ENCODE measurements around the gene LDAH.
"Not testable (repeated sequence)": the region's sequence is repeated elsewhere in the genome, so short reads cannot be mapped to it uniquely, and the experiment has no call there.

The LDAH gene

DNA sequence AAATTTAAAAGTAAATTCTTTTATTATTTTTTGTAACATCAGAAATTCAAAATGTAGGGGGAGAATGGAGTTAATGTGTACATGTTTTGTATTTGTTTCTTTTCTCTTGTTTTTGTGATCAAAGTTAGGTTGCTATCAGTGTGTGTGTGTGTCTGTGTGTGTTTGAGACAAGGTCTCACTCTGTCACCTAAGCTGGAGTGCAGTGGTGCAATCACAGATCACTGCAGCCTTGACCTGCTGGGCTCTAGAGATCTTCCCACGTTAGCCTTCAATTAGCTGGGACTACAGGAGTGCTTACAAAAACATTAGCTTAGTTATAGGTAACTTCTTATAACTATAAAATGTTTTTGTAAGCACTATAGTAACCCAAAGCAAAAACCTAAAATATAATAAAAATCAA lies 105.3 kb downstream of the LDAH start:
- no peak for DNase-seq

DNA sequence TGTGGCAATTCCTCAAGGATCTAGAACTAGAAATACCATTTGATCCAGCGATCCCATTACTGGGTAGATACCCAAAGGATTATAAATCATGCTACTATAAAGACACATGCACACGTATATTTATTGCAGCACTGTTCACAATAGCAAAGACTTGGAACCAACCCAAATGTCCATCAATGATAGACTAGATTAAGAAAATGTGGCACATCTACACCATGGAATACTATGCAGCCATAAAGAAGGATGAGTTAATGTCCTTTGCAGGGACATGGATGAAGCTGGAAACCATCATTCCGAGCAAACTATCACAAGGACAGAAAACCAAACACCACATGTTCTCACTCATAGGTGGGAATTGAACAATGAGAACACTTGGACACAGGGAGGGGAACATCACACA lies 106.7 kb downstream of the LDAH start:
- not testable (repeated sequence) for DNase-seq

DNA sequence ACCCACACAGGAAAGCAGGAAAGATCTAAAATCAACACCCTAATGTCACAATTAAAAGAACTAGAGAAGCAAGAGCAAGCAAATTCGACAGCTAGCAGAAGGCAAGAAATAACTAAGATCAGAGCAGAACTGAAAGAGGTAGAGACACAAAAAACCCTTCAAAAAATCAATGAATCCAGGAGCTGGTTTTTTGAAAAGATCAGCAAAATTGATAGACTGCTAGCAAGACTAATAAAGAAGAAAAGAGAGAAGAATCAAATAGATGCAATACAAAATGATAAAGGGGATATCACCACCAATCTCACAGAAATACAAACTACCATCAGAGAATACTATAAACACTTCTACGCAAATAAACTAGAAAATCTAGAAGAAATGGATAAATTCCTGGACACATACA lies 108.5 kb downstream of the LDAH start:
- not testable (repeated sequence) for DNase-seq

DNA sequence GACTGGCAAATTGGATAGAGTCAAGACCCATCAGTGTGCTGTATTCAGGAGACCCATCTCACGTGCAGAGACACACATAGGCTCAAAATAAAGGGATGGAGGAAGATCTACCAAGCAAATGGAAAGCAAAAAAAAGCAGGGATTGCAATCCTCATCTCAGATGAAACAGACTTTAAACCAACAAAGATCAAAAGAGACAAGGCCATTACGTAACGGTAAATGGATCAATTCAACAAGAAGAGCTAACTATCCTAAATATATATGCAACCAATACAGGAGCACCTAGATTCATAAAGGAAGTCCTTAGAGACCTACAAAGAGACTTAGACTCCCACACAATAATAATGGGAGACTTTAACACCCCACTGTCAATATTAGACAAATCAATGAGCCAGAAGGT lies 109.3 kb downstream of the LDAH start:
- not testable (repeated sequence) for DNase-seq

DNA sequence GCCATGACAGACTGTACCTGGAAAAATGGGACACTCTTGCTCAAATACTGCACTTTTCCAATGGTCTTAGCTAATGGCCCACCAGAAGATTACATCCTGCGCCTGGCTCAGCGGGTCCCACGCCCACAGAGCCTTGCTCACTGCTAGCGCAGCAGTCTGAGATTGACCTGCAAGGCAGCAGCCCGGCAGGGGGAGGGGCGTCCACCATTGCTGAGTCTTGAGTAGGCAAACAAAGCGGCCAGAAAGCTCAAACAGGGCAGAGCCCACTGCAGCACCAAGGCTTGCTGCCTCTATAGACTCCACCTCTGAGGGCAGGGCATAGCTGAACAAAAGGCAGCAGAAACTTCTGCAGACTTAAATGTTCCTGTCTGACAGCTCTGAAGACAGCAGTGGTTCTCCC lies 111.3 kb downstream of the LDAH start:
- not testable (repeated sequence) for DNase-seq

DNA sequence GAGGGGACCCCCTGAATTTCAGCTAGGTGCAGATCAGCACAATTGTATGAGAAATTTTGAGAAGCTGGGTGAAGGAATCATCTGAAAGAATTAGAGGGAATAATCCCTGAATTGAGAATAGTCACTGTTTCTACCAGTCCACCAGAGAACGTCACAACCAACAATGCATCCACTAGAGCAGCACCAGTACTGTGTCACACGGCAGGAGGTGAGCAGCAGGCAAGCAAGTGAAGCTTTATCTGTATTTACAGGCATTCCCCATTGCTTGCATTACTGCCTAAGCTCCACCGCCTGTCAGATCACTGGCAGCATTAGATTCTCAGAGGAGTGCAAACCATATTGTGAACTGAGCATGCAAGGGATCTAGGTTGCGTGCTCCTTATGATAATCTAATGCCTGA lies 115.3 kb downstream of the LDAH start:
- no peak for DNase-seq

DNA sequence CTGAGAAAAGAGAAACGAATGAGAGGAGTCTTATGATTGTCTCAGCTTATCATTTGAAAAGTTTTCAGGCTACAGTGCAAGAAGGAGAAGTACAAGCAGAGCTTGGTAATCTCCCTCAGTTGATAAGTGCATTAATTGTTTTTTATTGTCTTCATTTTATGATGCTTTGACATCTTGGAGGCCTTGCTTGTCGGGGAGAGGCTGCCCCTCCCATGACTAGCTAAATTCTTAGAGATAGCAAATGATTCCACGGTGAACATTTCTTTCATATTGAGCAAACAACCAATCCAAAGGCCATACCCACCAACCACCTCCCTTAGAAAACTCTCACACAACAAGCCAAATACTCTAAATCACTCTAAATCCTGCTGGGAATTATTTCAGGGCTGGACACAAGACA lies 116.1 kb downstream of the LDAH start:
- DNase-seq = no peak

DNA sequence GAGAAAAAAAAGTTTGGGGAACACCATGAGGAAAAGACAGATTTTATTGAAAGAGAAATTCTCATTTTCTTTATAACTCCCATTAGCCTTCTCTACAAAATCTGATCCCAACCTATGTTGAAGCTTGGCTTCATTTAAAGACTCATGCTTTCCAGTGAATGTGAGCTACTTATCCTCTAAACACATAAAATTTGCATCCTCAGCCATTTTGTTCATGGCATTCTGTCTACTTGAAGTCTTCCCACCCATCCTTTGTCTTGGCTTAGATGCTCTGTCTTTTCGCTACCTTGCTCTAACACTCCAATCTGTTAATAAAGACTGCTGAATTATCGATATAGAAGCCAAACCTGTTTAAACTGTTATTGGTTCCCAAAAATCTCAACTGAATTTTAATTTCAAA lies 116.7 kb downstream of the LDAH start:
- no peak for DNase-seq

DNA sequence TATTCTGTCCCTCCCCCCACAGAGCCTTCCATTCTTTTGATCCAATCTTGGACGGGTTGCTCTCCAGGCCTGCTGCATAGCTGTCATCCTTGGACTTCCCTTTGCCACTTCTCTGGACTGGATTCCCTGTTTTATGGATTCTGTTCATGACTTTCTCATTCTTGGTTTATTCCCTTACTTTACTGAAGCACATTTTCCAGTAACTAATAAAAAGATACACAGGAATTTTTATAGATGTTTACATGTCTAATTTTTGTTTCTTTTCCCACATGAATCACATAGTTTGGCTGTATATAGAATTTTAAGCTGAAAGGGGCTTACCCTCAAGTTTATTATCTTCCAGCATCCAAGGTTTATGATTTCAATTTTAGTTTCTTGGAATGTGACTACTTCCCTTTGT lies 118.0 kb downstream of the LDAH start:
- DNase-seq = no peak

DNA sequence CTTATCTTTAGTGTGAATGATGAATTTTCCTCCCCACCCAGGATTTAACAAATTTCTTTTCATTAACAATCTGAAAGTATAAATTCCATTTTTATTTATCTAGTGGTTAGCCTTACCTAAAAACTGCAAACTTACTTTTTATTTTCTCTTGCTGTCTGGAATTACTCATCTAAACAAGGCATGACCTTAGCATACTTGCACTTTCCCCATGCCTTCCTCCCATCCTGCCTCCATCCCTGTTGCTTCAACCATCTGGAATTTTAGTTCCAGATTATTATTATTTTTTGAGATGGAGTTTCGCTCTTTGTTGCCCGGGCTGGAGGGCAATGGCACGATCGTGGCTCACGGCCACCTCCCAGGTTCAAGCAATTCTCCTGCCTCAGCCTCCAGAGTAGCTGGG lies 120.3 kb downstream of the LDAH start:
- DNase-seq = no peak

DNA sequence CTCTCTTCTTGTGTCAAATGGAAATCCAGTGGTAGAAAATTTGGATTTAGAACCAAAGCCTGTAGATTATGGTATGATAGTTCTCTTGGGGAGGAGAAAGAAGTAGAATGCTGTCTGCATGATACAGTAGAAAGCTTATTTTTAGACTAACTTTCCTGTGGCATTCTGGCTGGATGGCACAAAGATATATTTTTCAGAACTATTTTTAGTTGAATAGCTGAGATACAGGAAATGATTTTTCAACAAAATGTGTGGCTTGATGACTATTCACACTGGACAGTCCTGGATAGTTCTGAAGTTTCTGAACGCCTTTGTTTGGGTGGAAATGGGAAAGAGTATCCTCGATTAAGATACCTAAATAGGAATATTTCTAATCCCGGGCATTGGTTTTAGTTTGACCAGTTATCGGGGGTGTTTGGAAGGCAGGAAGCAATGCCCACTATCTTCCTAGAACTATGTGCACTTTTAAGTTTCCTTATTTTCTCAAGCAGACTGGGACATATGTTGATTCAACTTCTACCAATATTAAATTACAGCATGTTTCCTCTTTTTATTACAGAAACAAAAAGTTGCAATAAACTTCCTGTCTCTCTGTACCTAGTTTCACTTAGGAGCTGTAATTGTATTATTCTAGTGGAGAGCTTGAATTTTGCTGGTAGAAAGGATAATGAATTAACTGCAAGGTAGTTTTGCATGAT lies 123.8 kb downstream of the LDAH start:
- DNase-seq = peak; percentile 27 to 68 (median 51)

DNA sequence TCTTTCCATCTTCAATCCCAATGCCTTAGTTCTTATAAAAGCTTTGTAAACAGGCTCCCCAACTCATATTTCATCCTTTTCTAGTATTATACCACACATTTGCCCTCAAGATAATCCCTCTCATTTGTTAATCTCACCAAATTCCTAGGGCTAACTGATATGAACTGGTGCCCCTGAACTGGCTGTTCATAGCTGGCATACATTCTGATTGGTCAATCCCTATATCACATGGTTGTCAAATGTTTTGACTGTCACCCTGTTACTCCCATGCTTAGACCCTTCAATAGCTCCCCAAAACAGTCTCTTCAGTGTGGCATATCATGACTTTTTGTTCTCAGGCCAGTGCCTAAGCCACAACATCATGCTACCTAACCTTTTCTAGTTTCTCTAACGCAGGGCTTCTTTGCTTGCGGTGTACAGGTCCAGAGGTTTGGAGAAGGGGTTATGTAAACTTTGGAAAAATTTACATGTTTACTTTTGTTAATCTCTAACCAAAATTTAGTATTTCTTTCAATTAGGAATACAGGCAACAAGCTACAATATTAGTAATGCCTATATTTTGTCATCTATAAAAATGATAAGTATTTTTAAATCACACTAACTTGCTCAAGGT lies 125.5 kb downstream of the LDAH start:
- no peak for DNase-seq

DNA sequence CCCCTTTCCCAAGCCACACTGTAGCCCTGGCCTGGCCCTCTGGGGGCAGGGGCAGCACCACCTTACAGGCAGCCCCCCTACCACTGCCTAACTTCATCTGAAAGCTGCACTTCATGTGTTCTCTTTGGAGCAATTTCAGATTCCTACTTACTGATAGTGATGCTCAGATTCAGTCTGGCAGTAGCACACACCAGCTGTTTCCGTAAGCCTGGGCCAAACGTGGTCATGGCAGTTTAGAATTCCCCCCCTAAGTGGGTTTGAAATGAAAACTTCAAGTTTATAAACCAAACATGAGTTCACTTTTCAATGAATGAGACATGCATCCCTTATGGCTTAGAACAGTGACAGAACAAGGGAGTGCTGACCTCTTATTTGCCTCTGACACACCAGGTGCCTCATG lies 126.5 kb downstream of the LDAH start:
- DNase-seq = no peak

DNA sequence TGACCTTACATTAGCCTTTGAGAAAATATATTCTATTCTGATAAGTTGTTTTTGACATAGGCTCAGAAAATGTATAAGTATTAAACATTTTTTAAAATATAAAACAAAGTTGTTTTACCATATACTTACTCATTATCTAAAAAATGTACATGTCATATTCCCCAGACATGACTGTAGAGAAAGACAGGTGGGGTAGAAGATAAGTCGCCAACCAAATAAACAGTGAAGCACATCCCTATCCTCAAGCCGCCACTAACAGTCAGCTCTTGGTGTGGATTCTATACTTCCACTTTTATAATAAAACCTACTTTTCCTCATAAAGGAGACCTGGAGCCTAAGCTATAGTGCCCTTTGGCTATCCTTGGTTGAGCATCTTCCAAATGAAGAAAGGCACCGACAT lies 129.6 kb downstream of the LDAH start:
- DNase-seq = no peak

DNA sequence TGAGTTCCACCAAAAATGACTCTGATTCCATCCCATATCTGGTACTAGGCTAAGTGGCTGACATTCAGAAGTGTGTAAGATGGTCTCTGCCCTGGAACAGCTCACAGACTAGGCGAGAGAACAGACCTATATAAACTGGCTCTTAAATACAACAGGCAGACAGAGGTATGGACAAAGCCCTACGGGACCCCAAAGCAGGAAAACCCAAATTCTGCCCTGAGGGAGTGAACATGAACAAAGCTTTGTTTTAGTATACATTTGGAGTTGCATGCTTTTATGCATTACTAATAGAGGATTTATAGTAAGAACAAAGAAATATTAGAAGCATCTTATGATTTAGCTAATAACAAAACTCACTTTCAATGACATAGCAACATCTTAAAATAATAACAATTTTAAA lies 130.8 kb downstream of the LDAH start:
- no peak for DNase-seq

DNA sequence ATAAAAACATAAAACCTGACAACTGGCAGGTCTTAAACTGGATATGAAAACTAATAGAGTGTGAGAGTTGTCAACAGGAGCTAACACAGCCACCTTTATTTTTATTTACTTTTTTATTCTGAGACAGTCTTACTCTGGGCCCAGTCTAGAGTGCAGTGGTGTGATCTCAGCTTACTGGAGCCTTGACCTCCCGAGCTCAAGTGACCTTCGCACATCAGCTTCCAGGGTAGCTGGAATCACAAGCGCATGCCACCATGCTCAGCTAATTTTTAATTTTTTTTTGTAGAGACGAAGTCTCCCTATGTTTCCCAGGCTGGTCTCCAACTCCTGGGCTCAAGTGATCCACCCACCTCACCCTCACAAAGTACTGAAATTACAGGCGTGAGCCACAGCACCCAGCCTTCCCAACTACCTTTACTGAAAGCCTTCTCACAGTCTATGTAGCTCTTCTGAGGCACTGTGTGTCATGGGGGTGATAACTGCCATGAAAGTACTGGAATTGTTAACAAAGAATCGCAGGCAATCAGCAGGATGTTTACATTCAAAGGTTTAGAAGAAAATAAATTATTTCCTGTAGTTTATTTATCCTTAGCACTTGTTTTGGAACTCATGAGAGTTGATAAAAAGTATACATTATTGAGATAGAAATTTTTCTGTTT lies 131.7 kb downstream of the LDAH start:
- DNase-seq = no peak

DNA sequence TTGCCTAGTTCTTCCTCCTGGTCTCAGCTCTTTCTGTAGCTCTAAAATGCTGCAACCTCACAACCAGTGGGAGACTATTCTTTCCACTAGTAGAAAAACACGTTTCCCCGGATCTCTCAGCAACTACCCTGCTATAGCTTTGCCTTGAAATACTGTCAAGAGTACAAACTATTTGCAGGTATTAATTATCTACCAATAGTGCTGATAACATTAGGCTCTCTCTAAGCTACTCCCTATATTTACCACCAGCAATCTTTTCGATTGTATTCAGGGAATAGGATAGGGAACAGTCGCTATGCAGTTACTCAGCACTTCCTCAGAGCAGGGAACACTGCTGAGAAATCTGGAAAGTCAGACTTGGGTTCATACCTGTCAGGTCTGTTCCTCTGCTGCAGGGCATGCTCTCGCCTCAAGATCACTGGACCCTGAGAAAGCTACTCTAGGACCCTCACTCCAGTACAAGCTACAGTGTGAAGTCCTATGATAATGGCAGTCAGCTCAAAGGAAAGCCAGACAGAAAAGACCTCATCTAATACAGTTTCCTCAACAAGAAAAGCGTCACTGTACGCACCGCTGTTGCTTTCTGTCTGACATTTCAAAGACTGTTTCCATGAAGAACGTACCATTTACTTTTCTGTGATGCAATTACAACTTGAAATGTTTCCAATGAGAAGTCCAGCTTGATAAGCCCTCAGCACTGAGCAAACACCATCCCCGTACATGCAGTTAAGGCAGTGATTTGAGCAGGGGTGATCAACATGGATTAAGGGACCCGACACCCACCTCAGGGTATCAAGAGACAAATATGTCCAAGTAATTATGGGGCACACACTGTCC lies 133.3 kb downstream of the LDAH start:
- DNase-seq = no peak

DNA sequence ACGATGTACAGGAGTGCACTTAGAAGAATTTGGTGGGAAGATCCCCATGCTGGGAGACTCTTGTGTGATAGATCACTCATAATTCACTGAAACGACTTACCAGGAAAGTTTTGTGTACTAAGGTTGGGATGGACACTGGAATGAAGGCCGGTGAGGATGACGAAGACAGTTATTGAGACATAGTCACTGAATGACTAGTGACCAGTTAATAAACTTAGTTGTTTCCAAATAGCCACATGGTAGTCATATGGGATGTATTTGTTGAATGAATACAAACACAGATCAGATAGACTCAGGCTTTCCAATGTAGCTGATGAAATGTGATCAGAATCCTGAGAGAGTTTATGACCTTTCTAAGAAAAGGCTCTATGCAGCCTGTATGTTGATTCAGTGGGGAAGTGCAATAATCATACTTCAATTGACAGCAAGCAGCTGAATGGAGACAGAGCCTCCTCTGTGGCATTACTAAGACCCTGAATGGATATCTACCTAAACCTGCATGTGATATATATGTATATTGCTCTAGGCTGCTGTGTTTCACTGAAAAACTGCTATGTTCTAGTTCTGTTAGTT lies 135.6 kb downstream of the LDAH start:
- no peak for DNase-seq

DNA sequence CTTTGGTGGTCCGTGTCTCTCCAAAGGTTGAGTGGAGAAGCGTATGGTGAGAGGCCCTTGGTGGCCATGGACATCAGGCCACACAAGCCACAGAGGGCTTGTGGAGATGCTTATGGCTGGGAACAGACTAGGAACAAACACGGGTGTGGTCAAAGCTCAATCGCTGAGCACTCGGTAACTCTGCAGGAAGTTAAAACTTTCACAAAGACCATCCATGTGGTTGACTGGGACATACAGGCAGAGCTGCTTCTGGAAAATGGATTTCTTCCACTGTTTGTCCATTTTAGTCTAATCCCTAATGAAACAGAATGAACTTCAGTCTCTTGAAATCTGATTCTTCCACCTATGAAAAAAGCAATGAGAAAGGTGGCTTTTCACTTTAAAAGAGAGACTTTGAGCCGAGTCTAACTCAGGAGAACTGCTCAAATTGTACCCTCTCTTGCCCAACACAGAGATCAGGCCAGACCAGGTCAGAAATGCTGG lies 138.3 kb downstream of the LDAH start:
- DNase-seq = no peak

DNA sequence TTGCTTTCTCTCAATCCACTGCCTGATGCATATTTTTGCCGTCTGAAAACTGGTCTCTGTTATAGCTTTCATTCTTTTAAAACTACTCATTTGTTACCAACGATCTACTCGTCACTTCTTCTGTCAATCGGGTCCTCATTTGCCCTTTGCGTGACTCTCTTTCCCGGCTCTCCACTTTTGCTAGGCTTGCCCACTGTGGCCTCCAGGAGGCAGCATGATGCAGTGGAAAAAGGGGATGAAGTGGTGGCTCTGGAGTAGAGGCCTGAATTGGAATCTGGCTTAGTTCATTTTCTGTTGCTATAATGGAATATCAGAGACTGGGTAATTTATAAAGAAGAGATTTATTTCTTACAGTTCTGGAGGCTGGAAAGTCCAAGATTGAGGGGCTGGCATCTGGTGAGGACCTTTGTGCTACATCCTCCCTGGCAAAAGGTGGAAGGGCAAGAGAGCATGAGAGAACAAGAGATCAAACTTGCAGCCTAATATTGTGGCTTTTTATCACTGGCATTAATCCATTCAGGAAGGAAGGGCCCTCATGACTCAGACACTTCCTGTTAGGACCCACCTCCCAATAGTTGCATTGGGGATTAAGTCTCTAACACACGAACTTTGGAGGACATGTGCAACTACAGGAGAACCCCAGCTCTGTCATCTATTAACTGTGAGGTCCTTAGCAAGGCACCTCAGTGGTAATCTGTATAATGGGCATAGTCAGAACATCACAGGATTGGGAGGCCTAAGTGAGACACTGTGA lies 140.6 kb downstream of the LDAH start:
- no peak for DNase-seq

DNA sequence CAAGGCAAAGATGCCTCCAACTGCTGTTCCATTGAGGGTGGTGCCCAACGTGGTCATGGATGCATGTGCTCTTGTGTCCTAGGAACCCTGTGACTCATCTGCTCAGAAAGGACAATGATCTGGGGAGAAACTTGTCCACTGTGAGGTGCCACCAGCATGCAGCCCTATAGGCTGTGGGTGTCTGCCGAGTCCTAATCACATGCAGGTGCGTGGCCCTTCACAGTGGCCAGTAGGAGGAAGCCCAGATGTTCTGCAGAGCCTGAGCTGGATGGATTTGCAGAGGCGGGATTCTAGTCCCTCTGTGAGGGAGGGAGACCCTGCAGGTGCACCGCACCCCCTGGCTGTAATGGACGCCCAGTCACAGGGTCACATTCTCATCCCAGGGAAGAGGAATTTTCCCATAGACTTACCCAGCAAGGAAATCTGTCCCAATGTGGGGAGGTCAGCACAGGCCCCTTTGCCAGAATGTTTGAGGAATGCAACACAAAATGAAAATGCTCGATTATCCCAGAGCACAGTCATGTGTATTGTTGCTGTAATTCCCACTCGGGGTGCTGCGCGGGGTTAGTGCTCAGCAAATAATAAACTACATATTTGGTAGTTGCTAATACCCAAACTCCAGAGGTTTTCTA lies 142.0 kb downstream of the LDAH start:
- no peak for DNase-seq

DNA sequence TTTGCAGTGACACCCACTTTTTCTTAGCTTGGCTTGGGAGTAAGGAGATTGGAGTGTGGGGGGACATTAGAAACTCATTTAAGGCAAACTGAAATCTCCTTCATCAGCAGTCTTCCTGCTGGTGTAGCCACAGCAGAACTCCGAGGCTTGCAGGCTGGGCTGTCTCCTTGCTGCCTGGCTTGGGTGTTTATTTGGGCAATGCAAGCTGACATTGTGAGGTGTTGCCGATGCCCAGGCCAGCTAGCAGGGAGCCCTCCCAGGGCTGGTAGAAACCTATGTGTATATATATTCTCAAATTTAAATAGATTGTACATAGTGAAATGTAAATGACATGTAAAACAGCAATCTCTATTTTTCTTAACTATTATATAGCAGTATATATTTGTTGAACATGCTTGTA lies 144.1 kb downstream of the LDAH start:
- no peak for DNase-seq
